Non-pigmented ciliary epithelial cell (primary cell): ENCODE measurements around the gene DPYSL5.

Experiments used
- DNase-seq: peaks from one replicate; pipeline ENCODE4 v3.0.0-alpha.2; 2010; ENCODE audit warnings: low read depth

DPYSL5 gene

GRCh38 chr2:26933431-26934334, 85.8 kb downstream of the DPYSL5 start:
- no peak for DNase-seq

GRCh38 chr2:26934335-26934724, 86.4 kb downstream of the DPYSL5 start:
- DNase-seq, result no peak

GRCh38 chr2:26934985-26935384, 87.1 kb downstream of the DPYSL5 start:
- DNase-seq, result no peak

DNA sequence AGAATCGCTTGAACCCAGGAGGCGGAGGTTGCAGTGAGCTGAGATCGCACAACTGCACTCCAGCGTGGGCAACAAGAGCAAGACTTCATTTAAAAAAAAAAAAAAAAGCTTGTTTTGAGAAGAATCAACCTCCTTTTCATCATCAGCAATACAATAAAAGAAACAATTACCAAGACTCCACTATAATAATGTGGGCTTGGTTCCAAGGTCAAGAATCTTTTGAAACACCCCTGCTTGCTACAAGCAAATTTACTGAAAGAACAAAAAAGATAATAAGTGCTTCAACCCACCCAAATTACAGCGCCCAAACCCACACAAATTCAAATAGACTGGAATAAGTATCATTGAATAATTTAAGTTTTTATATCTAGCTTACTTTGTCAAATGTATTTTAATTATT, 88.9 kb downstream of the DPYSL5 start:
- DNase-seq, result no peak

- no peak for DNase-seq
Observed at GRCh38 chr2:26938399-26939118, 90.6 kb downstream of the DPYSL5 start.

GRCh38 chr2:26940001-26940400, 92.1 kb downstream of the DPYSL5 start:
- DNase-seq, result no peak

DNA sequence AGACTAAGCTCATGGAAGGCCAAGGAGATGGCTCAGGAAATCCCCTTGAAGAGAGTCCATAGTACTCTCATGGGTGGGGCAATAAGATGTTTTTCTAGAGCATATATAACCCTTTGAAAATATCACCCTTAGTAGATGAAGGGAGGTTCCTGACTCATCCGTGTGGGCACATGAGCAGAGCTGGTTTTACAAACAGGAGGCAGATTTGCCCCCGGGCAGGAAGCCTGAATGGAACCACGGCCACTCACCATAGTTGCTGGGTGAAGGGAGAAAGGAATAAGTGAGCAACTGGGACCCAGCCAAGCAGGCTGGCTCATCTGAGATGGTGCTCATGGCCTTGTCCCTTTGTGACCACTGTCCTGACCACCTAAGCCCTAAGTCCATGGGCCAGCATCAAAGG, 93.6 kb downstream of the DPYSL5 start:
- no peak for DNase-seq

- no peak for DNase-seq
Observed at GRCh38 chr2:26942543-26943295, 94.8 kb downstream of the DPYSL5 start.

DNA sequence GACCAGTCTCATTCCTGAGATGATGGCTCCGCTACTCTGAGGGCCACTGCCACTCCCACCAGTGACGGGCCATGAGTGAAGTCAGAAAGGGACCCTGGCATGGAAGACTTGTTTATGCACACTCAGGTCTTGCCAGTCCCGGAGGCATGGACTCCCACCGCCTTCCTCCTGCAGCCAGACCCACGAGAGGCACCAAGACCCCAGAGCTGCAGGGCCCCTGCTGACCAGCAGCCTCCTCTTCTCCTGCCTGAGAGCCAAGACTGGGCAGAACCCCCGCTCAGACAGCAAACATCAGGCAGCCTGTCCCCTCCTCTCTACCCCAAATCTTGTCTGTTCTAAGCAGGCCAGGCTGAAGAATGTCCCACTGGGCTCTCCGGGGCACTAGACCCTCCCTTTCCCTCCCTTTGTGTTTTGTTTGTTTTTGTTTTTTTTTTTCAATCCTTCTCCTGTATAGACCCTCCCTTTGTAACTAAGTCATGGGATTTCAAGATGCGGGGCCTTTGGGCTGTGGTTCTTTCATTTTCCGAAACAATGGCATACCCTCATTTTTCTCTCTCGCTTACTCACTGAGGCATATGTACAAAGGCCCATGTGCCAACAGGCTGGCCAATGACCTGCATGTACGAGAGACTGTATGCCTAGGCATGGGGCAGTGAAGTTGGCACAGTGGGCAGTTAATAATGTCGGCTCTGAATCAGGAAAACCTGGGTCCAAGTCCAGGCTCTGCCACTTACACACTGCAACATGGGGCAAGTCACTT, 98.2 kb downstream of the DPYSL5 start:
- no peak for DNase-seq

DNA sequence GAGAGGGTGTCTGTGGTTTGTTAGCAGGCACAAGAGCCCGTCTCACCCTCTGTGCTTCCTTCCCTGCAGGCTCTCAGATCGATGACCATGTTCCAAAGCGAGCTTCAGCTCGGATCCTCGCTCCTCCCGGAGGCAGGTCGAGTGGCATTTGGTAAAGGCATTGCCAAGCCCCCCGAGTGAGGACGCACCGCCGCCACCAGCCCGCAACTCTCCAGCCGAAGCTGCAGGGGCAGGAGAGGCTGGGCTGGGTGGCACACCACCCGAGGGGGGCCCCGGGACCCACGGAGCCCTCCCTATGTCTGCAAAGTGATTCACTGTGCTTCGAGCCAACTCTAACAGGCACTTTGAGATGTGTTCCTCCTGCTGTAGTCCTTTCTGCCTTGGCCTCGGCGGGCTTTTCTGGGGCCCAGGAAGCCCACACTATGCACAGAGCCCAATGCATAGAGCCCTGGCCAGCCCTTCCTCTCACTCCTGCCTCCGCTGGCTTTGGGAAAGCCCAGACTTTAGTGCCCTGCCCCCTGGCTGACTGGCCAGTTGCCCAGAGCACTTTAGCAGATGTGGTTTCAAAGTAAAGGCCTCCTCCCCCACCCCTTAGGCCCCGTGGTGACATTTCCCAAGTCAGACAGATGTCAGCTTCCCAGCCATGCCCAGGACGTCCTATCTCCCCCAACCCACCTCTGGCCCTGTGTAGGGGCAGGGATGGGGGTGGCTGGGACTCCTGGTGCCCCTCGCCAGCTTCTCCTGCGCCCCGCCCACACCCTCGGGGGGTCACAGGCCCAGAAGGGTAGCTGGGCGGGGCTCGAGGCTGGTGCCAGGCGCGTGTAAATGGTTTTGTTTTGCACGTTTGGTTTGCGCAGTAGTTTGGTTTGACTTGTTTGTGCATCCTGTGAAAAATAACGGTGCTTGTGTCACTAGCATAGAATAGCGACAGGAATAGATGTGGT, 99.2 kb downstream of the DPYSL5 start:
- DNase-seq, result no peak

DNA sequence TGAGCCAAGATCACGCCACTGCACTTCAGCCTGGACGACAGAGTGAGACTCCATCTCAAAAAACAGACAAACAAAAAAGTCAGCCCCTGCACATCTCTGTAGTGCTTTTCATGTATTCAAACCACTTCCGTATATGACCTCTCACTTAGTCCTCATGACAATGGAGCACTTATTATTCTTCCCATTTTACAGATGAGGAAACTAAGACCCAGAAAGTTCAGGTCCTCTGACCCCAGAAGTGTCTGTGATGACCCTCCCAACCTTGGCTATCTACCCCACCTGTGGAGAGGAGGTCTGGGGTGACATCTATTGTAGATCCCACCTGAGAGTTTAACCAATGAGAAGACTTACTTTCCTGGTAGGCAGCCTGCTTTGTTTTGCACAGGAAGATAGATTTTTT, 100.9 kb downstream of the DPYSL5 start:
- DNase-seq, result no peak

- no peak for DNase-seq
Observed at GRCh38 chr2:26950246-26950645, 102.3 kb downstream of the DPYSL5 start.

DNA sequence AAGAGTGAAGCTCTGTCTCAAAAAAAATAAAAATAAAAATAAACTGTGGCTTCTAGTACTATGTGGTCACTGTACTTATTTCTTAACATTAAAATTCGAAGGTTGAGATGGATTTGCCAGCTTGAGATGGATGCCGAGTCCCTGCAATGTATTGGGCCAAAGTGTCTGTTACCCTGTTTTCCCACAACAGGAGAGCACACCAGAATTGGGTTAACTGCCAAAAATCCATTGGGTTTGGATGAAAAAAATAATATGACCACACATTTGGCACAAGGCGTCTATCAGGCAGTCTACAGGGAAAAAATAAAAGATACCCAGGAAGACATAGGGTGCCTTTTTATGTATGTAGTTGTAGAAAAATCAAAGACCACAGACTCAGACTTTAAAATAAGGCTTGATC, 103.3 kb downstream of the DPYSL5 start:
- no peak for DNase-seq

GRCh38 chr2:26952374-26952773, 104.4 kb downstream of the DPYSL5 start:
- no peak for DNase-seq

DNA sequence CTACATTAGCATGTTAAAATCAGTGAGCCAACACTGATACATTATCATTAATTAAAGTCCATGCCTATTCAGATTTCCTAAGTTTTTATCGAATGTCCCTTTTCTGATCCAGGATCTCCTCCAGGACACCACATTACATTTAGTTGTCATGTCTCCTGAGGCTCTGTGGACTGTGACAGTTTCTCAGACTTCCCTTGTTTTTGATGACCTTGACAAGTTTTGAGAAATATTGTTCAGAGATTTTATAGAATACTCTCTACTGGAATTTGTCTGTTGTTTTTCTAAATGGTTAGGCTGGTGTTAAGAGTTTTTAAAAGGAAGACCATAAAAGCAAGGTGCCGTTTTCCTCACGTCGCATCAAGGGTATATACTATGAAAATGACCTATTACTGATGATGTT, 106.2 kb downstream of the DPYSL5 start:
- no peak for DNase-seq

DNA sequence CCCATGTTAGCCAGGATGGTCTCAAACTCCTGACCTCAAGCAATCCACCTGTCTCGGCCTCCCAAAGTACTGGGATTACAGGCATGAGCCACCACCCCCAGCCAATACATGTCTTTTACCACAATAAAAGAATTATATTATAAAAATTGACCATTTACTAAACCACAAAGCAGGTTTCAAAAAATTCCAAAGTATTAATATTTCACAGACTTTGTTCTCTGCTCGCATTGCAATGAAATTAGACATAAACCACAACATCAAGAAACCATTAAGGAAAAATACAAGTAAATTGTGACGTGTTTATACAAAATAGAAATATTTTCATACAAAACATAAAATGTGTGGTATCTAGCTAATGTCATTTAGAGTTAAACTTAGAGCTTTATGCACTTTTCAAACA, 109.1 kb downstream of the DPYSL5 start:
- no peak for DNase-seq

DNA sequence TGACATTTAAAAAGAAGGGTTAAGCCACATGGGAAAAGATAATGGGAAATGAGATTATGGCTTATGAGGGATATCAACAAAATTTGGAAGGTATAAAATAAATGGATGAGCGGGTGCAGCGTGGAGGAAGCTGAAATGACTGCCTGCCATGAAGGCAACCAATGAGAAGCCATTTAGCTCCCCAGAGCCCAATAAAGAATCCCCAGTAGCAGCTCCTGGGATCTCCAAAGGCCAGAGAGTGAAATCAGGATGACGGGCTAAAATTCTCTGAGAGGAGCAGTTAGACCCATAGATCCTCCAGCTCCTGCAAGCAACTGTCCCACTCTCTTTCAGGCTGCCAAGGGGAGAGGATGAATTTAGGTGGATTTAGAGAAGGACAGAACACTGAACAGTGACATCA, 109.6 kb downstream of the DPYSL5 start:
- DNase-seq, result no peak

- no peak for DNase-seq
Observed at GRCh38 chr2:26959331-26959730, 111.4 kb downstream of the DPYSL5 start.

GRCh38 chr2:26964446-26965130, 116.7 kb downstream of the DPYSL5 start:
- DNase-seq, result no peak

DNA sequence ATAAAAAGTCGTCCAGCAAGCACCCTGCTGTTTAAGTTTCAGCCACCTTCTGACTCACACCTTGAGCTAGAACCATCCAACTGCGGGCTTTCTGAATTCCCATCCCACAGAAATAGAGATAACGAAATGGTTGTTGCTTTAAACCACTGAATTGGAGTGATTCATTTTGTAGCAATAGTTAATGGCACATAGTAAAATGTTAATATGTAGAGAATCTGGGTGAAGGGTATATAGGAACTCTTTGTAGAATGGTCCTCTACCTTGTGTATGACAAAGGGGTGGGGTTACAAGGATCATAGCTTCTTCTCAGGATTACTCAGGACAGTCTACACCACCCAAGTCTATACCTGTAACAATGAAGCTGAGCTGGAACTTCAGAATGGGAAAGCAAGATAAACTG, 120.1 kb downstream of the DPYSL5 start:
- no peak for DNase-seq
